Activated CD4-positive, alpha-beta T cell treated with anti-CD3 and anti-CD28 coated beads, Interleukin-2, amount 10 ng/mL, durations not matched to agents 24 days and 14 days (primary cell): ENCODE measurements around the gene ZDHHC7. TPM values are rescaled to one million over a fixed set of nuclear protein-coding genes. Genes with fewer than 3 reads are reported as not detected.
A peak's percentile ranks its signal among the peaks of the same experiment; 100 is the strongest.
"Not testable (repeated sequence)": the region's sequence is repeated elsewhere in the genome, so short reads cannot be mapped to it uniquely, and the experiment has no call there.

Source experiments
- DNase-seq: peaks from one replicate; pipeline ENCODE4 v3.0.0; 2022
- H3K27ac Mint-ChIP-seq: one replicate; pipeline ENCODE4 v1.8.0; 2022; ENCODE audit warnings: mild to moderate bottlenecking, mixed read lengths
- H3K27me3 Mint-ChIP-seq: one replicate; pipeline ENCODE4 v1.8.0; 2022; ENCODE audit warnings: mixed read lengths
- H3K36me3 Mint-ChIP-seq: one replicate; pipeline ENCODE4 v1.8.0; 2022; ENCODE audit warnings: low read depth, mild to moderate bottlenecking, mixed read lengths
- H3K4me1 Mint-ChIP-seq: one replicate; pipeline ENCODE4 v1.8.0; 2021; ENCODE audit warnings: mixed read lengths
- H3K4me3 Mint-ChIP-seq: one replicate; pipeline ENCODE4 v1.8.0; 2022; ENCODE audit warnings: mild to moderate bottlenecking, moderate library complexity, mixed read lengths
- H3K9me3 Mint-ChIP-seq: one replicate; pipeline ENCODE4 v1.8.0; 2021; ENCODE audit warnings: mixed read lengths
- intact Hi-C: fragments of 100-400 bp; cut with micrococcal nuclease; formaldehyde crosslinking; loops from one replicate; pipeline ENCODE4 v1.15.1; 2023
- total RNA-seq: library from RNA; stranded (reverse); gene quantifications from 2 replicates; pipeline ENCODE4 v1.2.3, GENCODE V29; 2022

Gene ZDHHC7
- total RNA-seq, 1 donor from 2014 or later = 30.8 TPM

DNA sequence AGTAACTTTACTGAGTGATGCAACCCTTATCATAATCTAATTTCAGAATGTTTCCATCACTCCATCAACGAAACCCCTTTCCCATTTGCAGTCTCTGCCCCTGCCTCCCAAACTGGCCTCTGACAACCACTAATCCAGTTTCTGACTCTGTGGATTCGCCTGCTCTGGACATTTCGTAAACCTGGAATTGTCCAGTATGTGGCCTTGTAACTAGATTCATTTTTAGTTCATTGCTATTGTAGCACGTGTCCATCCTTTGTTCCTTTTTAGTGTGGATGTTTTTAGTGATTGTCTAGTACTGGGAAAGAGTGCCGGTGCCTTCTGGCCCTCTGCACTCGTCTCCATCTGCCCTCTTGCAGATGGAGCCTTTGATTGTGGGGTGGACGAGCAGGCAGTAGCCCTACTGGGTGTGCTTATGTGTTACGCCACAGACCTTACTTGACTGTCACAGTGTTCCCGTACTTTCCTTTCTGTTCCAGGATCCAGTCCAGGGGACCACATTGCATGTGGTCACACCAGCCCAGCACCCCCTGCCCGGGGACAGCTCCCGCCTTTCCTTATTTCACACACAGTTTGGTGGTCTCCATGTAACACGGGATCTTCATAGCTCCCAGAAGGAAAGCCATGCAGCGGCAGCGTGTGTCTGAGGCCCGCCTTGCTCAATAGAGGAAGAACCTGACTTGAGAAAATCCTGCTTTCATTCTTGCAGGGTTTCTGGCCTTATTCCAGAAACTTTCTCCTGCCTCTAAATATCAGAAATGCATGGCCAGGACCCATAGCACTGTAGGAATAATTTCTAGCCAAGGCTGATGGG is 25.1 kb upstream of the ZDHHC7 start:
- Mint-ChIP-seq H3K9me3 (no peaks in the 10 kb centered on the region), H3K27me3 (no peaks in the 10 kb centered on the region), H3K27ac (peak overlapping the region; percentile 43), H3K4me3 (no peak overlapping the region), H3K4me1 (peaks cover 15% of the 10 kb centered on the region), H3K36me3 (peaks cover 15% of the 10 kb centered on the region)
- DNase-seq = no peak
- intact Hi-C loops = no loop called here

DNA sequence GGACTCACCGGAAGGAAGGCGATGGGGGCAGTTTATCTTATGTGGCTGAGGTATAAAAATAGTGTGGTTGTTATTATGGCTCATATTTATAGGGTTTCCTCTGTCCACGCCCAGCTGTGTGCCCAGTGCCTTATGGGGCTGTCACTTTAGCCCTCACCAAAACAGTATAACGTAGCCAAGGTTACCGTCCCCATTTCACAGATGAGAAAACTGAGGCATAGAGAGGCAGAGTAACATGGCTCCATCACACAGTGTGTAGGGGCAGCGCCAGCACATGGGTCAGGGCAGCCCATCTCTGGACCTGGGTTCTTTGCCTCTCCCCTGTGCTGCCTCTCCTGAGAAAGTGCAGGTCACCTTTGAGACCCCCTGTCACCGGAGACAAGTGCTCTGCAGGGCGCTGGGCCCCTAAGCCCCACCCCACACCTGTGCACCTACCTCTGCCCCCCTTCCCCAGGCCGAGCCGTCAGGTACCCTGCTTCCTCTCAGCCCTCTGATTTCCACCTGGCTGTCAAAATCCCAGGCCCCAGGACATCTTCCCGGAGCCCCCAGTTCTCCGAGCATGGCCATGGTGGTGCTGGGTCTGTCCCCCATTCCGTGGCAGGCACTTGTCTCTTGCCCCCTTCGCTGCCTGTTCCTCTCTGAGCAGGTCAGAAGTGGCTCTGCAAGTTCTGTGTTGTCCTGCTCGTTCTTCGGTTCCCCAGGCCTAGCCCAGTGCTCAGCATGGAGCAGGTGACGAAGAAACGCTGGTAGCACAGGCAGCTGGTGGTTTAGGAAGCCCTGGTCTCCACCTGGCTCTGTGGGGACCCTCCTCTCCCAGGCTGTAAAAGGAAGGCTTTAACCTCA is 23.5 kb upstream of the ZDHHC7 start:
- Mint-ChIP-seq H3K27me3 (no peaks in the 10 kb centered on the region), H3K9me3 (no peaks in the 10 kb centered on the region), H3K36me3 (peaks cover 16% of the 10 kb centered on the region), H3K27ac (no peak overlapping the region), H3K4me1 (peaks cover 22% of the 10 kb centered on the region), H3K4me3 (no peak overlapping the region)
- no peak for DNase-seq
- intact Hi-C loops = no loop called here

DNA sequence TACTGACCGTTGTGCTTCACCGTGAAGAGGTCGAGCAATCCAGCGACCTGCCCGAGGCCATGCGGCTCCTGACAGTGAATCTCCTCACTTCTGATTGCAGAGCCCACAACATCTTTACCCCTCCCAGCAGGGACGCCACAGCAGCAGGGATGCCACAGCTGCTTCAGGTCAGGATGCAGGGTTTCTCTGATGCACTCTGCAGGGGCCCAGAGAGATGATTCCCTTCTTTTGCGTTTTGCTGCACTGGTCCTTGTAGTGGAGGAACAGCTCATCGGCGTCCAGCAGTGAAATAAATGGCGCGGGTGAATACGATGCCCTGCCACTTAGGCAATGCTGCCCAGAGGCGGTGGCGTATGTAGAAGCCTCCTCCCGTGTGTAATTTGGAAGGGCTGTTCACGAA is 21.8 kb upstream of the ZDHHC7 start:
- no peak for DNase-seq
- intact Hi-C loops = no loop called here
- Mint-ChIP-seq H3K9me3 (no peaks in the 10 kb centered on the region), H3K4me3 (no peak overlapping the region), H3K4me1 (peaks cover 38% of the 10 kb centered on the region), H3K27me3 (no peaks in the 10 kb centered on the region), H3K27ac (no peak overlapping the region), H3K36me3 (peaks cover 16% of the 10 kb centered on the region)

DNA sequence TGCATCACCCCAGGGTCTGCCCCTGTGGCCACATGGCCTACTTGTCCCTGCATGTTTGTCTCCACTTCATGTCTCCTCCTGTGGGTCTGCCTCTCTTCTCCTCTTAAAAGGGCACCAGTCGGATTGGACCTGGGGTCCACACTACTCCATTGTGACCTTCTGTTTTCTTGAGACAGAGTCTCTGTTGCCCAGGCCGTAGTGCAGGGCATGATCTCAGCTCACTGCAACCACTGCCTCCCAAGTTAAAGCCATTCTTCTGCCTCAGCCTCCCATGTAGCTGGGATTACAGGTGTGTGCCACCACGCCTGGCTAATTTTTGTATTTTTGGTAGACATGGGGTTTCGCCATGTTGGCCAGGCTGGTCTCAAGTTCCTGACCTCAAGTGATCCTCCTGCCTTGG is 20.9 kb upstream of the ZDHHC7 start:
- H3K4me3 Mint-ChIP-seq, H3K27ac Mint-ChIP-seq, DNase-seq, H3K9me3 Mint-ChIP-seq, intact Hi-C loops, H3K27me3 Mint-ChIP-seq: not testable (repeated sequence)
- Mint-ChIP-seq H3K36me3 (peaks cover 13% of the 10 kb centered on the region), H3K4me1 (peaks cover 38% of the 10 kb centered on the region)

DNA sequence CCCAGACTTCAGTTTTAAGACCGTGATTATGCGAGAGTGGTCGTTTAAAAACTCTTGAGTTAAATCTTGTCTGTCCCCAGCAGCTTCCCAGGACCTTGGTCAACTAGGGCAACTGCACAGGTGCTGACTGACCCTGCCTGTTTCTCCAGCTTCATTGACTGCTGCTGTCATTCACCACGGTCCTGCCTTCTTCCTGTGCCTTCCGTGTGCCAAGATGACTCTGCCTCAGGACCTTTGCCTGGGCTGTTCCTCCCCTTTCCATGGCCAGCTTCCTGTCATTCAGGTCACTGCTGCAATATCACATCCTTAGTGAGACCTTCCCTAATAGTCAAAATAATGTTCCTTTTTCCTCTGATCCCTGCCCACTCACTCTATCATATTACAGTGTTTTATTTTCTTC is 20.1 kb upstream of the ZDHHC7 start:
- intact Hi-C loops = no loop called here
- H3K4me1 Mint-ChIP-seq = peaks cover 35% of the 10 kb centered on the region
- DNase-seq = no peak
- H3K27ac Mint-ChIP-seq = no peak overlapping the region
- H3K36me3 Mint-ChIP-seq = peaks cover 11% of the 10 kb centered on the region
- H3K27me3 Mint-ChIP-seq = no peaks in the 10 kb centered on the region
- H3K9me3 Mint-ChIP-seq = no peaks in the 10 kb centered on the region
- no peak overlapping the region for H3K4me3 Mint-ChIP-seq

DNA sequence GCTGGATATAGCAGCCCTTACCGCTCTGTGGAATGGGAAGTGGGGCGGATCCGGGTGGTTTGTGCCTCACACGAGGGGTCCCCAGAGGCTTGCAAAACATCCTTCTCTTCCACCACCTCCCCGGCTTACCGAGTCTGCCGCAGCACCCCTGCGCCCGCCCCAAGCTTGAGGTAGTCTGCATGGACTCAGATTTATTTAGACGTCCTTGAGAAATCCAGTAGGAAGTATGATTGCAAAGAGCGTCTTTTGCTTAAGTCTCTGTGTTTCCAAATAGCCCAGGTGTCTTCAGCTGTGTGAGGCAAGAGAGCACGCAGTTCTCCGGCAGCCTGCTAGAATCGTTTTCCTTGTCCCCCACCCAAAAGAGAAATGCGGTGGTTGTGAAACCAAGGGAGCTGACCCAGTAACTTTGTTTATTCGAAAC is 18.7 kb upstream of the ZDHHC7 start:
- intact Hi-C loops = loop anchor here (1.0 to 5.0 kb wide), 4 partner anchors 25 to 582 kb away; partner anchors contain the start of gene GSE1
- H3K4me3 Mint-ChIP-seq = peak overlapping the region; percentile 89
- H3K4me1 Mint-ChIP-seq = peaks cover 36% of the 10 kb centered on the region
- DNase-seq = no peak
- H3K36me3 Mint-ChIP-seq = peaks cover 8% of the 10 kb centered on the region
- H3K27ac Mint-ChIP-seq = peak overlapping the region; percentile 91
- H3K9me3 Mint-ChIP-seq = no peaks in the 10 kb centered on the region
- H3K27me3 Mint-ChIP-seq = no peaks in the 10 kb centered on the region

DNA sequence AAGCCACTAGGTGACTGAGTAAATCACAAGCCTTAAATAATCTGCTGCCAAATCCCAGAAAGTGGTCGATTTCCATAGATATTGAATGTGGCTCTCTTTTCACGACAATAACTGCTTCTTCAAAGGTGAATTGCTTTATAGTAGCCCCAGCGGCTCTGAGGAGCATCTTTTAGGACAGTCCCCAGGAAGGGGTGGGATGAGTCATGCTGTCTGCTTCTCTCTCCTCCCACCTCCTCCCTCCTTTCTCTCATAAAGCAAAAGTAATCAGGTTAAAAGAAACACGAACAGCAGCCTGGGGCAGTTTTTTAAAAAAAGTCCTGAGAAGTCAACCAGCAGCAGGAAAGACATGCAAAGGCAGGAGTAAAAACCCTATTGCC is 18.1 kb upstream of the ZDHHC7 start:
- peak; percentile 87 for DNase-seq
- Mint-ChIP-seq H3K4me1 (peaks cover 36% of the 10 kb centered on the region), H3K27ac (peak overlapping the region; percentile 91), H3K4me3 (peak overlapping the region; percentile 89), H3K36me3 (peaks cover 8% of the 10 kb centered on the region), H3K27me3 (peaks cover 1% of the 10 kb centered on the region), H3K9me3 (no peaks in the 10 kb centered on the region)
- intact Hi-C loops = loop anchor here (1.0 to 5.0 kb wide), 4 partner anchors 26 to 583 kb away; partner anchors contain the start of gene GSE1

DNA sequence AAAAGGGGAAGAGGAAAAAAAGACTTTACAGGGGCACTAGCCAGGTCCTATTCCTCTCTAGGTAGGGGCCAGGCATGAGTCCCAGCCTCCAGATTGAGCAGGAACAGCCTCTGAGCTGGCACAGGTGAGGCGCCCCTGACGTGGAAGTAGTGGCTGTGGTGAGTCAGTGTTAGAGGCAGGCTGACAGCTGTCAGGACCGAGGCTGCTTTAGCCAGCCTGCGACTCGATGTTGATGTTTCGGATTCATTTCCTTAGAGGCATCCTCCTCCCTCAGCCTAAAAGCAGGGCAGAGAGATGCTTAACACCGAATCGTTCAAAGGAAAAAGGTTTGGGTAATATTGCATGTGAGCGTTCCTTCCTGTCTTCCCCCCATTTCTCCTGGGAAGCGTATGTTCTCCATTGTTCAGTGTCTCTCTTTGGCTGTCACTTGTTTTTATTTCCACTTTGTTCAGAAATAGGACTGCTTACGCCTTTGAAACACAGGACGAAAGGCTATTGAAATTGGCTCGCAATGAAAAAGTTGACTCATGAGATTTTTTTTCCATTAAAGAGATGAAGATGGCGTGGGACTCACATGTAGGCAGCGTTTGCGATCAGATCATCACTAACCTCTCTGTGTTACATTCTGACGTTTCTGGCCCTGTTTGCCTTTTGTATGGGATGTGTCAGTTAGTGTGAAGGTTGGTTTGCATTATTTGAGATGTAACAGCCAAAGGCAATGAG is 17.5 kb upstream of the ZDHHC7 start:
- H3K9me3 Mint-ChIP-seq = no peaks in the 10 kb centered on the region
- peaks cover 36% of the 10 kb centered on the region for H3K4me1 Mint-ChIP-seq
- peak; percentile 89 for DNase-seq
- H3K27ac Mint-ChIP-seq = peak overlapping the region; percentile 91
- H3K27me3 Mint-ChIP-seq = peaks cover 1% of the 10 kb centered on the region
- intact Hi-C loops = loop anchor here (1.0 to 5.0 kb wide), 4 partner anchors 26 to 583 kb away; partner anchors contain the start of gene GSE1
- H3K36me3 Mint-ChIP-seq = peaks cover 8% of the 10 kb centered on the region
- H3K4me3 Mint-ChIP-seq = peak overlapping the region; percentile 89

DNA sequence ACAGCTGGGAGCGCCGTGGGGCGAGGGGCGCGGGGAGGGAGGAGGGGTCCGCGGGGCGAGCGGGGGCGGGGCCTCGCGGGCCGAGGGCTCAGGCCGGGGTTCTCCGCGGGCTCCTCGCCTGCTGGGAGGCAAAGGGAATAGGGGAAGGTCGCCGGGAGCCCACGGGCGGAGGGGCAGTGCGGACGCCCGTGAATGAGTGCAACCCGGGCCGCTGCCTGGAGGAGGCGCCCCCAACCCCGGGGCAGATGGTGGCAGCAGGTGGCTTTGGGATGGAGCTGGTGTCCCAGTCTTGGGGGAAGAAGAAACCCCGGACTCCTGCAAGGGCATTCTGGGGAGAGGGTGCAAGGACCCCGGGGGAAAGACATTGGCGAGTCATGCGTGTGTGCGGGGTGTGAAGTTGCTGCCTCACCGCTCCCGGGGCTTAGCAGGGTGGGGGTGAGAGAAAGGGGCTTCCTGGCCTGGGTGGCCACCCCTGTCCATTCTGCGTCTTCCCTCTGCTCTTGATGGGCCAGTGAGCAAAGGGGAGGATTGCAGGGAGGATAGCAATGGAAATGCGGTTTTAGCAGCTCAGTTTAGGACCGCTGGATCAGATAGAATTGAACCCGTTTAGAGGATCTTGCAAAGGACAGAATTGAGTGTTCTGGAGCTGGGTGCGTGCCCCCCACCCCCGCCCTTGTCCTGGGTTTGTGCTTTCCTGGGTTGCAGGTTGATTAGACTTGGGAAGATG is 16.8 kb upstream of the ZDHHC7 start:
- Mint-ChIP-seq H3K27me3 (peaks cover 1% of the 10 kb centered on the region), H3K4me3 (peak overlapping the region; percentile 89), H3K36me3 (peaks cover 8% of the 10 kb centered on the region), H3K9me3 (no peaks in the 10 kb centered on the region), H3K27ac (peak overlapping the region; percentile 93), H3K4me1 (peaks cover 36% of the 10 kb centered on the region)
- no peak for DNase-seq
- intact Hi-C loops = loop anchor here (1.0 to 5.0 kb wide), 3 partner anchors 17 to 584 kb away; partner anchors contain the start of genes GSE1 and ZDHHC7

DNA sequence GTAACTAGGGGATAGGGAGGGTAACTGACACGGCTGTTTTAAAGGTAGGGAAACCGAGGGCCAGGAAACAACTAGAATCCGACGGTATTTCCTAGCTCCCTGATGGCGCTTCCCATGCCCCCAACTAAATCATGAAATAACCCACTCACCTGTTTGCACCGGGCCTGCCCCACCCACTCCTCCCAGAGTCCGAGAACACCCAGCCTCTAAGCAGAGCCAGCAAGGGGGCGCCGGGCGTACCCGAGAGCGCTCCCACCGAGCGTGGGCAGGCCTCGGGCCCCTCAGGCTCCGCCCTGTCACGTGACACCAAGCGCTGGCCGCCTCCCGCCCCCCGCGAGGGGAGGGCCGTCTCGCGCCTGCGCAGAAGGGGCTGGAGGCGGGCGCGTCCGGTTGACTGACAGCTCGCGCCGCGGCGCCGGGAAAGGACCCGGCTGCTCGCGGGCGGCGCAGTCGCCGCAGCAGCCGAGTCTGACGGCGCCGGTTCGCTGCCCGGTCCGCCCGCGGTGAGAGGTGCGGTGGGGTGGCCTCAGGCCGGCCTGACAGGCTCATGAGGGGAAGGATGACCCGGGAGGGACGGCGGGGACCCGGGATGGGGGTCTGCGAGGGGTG is 16.1 kb upstream of the ZDHHC7 start, which contains the start of gene KIAA0513:
TSS of gene KIAA0513 (plus strand) at position 447 of the 609 bp plus-strand sequence. CDS start 39,277 bp downstream, outside the sequence.
- peaks cover 7% of the 10 kb centered on the region for H3K36me3 Mint-ChIP-seq
- no peaks in the 10 kb centered on the region for H3K9me3 Mint-ChIP-seq
- peak; percentile 99 for DNase-seq
- H3K4me1 Mint-ChIP-seq = peaks cover 36% of the 10 kb centered on the region
- intact Hi-C loops = loop anchor here (1.0 to 5.0 kb wide), 3 partner anchors 16 to 585 kb away; partner anchors contain the start of genes GSE1 and ZDHHC7
- peaks cover 1% of the 10 kb centered on the region for H3K27me3 Mint-ChIP-seq
- peak within 1 kb of the TSS; percentile 89 for H3K4me3 Mint-ChIP-seq
- peak within 1 kb of the TSS; percentile 93 for H3K27ac Mint-ChIP-seq

DNA sequence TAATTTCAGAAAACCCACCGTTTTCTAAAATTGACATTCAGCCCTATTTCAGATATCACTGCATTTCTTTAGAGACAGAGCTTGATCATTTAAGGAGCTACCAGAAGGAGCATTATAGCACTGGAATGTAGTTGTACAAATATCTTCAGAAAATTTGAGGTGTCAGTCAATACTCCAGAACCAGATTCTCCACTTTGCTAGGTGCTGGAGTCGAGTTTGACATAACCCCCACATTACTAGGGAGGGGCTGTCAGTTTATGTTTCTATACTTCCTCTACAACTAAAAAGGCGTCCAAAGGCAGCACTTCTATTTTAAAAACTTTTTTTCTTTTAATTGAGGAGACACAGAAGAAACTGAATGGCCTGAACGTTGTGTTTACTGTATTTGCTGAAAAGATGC is 15.4 kb upstream of the ZDHHC7 start:
- Mint-ChIP-seq H3K9me3 (no peaks in the 10 kb centered on the region), H3K36me3 (peaks cover 3% of the 10 kb centered on the region), H3K4me3 (peak overlapping the region; percentile 89), H3K27ac (no peak overlapping the region), H3K27me3 (peaks cover 1% of the 10 kb centered on the region), H3K4me1 (peaks cover 35% of the 10 kb centered on the region)
- intact Hi-C loops = loop anchor here (1.0 to 5.0 kb wide), 3 partner anchors 15 to 586 kb away; partner anchors contain the start of genes GSE1 and ZDHHC7
- DNase-seq = no peak
